Measurements from ENCODE around the gene CD40.

Gene CD40

DNA sequence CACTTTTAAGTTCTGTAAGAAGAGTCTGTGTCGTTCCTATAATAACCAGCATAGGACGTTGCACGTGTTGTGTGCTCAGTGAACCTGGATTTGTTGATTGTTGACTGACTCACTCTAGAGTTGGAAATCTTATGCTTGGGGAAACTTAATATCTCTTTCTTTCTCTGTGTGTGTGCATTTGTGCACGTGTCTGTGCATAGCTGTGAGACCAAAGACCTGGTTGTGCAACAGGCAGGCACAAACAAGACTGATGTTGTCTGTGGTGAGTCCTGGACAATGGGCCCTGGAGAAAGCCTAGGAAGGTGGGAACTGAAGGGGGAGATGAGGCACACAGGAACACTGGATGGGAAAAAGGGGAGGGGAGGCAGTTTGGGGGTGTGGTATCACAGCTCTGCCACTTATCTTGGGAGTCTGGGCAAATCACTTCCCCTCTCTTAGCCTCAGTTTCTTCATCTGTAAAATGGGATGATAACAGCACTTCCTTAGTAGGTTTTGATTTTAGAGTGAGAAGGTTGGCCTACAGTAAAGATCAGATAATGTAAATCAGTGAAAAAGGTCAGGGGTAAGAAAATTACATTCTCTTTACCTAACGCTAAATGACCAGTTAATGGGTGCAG is 8.4 kb downstream of the CD40 start:
- H3K4me3 Mint-ChIP-seq, result no peak overlapping the region
- peaks cover 18% of the 10 kb centered on the region for H3K27me3 Mint-ChIP-seq
- H3K27ac Mint-ChIP-seq, result peak overlapping the region in 1 of 2 donors; percentile 19
- no peak for DNase-seq
- no peak for ATAC-seq
- no peaks in the 10 kb centered on the region for H3K4me1 Mint-ChIP-seq
- no peaks in the 10 kb centered on the region for H3K9me3 Mint-ChIP-seq

DNA sequence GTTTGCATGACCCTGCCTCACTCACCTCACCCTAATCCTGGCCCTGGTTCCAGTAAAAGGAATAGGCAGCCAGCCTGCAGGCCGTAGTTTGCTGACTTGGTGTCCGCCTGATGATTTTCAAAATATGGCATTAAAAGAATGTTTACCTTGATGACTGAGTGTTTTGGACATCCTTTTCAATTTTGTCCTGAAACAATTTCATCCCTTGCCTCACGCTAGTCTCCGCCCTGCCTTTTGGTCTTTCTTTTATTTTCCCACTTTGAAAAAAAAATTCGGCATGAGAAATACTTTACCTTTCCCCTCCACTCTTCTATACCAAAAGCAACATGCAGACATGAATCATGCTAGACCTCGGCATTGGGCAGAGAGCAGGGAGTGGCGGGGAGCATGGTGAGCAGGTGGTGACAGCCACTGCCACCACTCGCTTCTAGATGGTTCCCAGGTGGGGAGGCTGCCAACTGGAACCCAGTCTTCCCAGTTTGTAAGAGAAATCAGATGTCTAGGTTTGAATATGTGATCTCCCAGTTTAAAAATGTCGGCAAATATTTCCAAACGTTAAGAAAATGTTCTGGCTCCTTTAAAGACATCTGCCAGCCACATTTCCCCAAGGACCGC is 9.4 kb downstream of the CD40 start:
- Mint-ChIP-seq H3K4me1 (peaks cover 1% of the 10 kb centered on the region), H3K27ac (no peak overlapping the region), H3K4me3 (no peak overlapping the region), H3K9me3 (no peaks in the 10 kb centered on the region), H3K27me3 (peaks cover 28% of the 10 kb centered on the region)
- DNase-seq (no peak), ATAC-seq (no peak)

DNA sequence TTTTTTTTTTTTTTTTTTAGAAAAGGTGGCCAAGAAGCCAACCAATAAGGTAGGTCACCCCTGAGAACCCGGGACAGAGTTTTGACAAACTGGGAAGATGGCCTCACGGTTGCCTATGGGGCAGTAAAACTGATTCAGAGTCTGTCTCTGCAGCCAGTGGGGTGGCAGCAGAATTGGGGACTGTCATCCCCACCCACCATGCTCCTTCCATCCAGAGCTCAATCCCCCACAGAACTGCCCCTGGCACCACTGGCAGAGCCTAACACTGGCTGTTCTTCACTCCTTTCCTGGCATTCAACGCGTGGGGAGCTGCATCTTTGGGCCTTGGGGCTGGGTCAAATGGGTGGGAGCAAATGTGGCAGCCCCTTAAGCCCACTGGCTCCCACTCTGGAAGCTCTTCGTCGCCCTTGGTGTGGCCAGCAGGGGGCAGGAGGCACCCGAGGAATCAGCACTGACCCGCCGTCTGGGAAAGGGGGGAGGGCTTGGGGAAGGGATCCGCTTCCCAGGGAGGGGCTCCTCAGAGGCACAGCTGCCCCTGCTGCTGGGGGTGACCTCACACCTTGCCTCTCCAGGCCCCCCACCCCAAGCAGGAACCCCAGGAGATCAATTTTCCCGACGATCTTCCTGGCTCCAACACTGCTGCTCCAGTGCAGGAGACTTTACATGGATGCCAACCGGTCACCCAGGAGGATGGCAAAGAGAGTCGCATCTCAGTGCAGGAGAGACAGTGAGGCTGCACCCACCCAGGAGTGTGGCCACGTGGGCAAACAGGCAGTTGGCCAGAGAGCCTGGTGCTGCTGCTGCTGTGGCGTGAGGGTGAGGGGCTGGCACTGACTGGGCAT is 10.4 kb downstream of the CD40 start:
- ATAC-seq (no peak), DNase-seq (no peak)
- Mint-ChIP-seq H3K27me3 (peaks cover 37% of the 10 kb centered on the region), H3K4me3 (no peak overlapping the region), H3K9me3 (no peaks in the 10 kb centered on the region), H3K27ac (no peak overlapping the region), H3K4me1 (peaks cover 7% of the 10 kb centered on the region)

DNA sequence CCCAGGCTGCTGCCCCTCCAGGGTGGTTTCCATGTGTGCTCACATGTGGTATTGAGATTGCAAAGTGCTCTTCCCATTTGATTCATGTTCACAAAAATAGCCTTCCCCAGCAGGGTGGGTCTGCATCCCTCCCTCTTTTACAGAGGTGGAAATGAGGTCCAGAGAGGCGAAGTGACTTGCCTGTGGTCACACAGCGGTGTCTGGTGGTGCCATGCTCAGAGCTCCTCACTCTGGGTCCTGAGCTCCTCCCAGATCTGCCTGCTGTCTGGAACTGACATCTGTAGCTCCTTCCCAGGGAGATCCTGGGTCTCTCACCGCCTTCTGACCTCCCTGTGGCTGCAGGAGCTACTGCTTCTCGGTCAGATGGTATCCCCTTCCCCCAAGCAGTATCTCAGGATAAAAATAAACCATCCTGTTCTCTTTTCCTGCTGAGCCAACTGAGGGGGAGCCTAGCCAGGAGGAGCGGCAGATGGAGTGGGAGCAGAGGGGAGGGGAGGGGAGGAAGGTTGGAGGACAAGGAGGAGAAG is 11.9 kb downstream of the CD40 start:
- no peaks in the 10 kb centered on the region for H3K9me3 Mint-ChIP-seq
- H3K27me3 Mint-ChIP-seq, result peaks cover 48% of the 10 kb centered on the region
- H3K27ac Mint-ChIP-seq, result peak overlapping the region in 1 of 2 donors; percentile 88

GRCh38 chr20:46130534-46130933 is 12.4 kb downstream of the CD40 start:
- Mint-ChIP-seq H3K9me3 (no peaks in the 10 kb centered on the region), H3K27me3 (peaks cover 51% of the 10 kb centered on the region), H3K4me3 (no peak overlapping the region), H3K4me1 (peaks cover 7% of the 10 kb centered on the region), H3K27ac (no peak overlapping the region)
- DNase-seq, result no peak
- no peak for ATAC-seq

More for the DNA sequence above, 11.9 kb downstream of the CD40 start:
- DNase-seq (no peak), ATAC-seq (no peak)
- no peak overlapping the region for H3K4me3 Mint-ChIP-seq
- H3K4me1 Mint-ChIP-seq, result peaks cover 7% of the 10 kb centered on the region

GRCh38 chr20:46131396-46131795 is 13.3 kb downstream of the CD40 start:
- H3K4me3 Mint-ChIP-seq, result no peak overlapping the region
- no peak for ATAC-seq
- peaks cover 57% of the 10 kb centered on the region for H3K27me3 Mint-ChIP-seq
- H3K27ac Mint-ChIP-seq, result no peak overlapping the region
- H3K9me3 Mint-ChIP-seq, result no peaks in the 10 kb centered on the region
- DNase-seq, result no peak
- peaks cover 7% of the 10 kb centered on the region for H3K4me1 Mint-ChIP-seq

DNA sequence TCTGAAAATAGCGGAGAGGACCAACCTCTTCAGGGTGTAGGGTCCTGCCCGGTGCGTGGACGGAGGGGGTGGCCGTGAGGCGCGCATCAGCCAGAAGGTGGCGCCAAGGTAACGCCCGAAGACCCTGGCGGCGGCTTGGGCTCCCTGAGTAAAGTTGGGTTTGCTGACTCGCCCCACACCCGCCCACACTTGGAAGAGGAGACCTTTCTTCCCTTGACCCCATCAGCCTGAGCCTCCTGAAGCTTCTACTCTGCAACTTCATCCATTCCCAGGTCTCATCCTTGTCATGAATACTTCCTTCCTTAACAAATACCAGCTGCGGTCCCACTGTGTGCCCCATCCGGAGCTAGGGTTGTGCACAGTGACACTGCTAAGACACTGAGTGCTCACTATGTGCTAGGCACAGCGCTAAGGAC is 14.6 kb downstream of the CD40 start:
- Mint-ChIP-seq H3K9me3 (no peaks in the 10 kb centered on the region), H3K27ac (no peak overlapping the region), H3K27me3 (peaks cover 65% of the 10 kb centered on the region), H3K4me3 (no peak overlapping the region), H3K4me1 (peaks cover 7% of the 10 kb centered on the region)
- DNase-seq (peak; percentile 67 to 68), ATAC-seq (peak; percentile 94)

- DNase-seq (no peak), ATAC-seq (no peak)
- Mint-ChIP-seq H3K27me3 (peaks cover 73% of the 10 kb centered on the region), H3K4me1 (peaks cover 7% of the 10 kb centered on the region), H3K27ac (no peak overlapping the region), H3K9me3 (no peaks in the 10 kb centered on the region), H3K4me3 (no peak overlapping the region)
Observed at GRCh38 chr20:46133886-46134654, 16.0 kb downstream of the CD40 start.

GRCh38 chr20:46134716-46135115 is 16.6 kb downstream of the CD40 start:
- H3K27me3 Mint-ChIP-seq, result peaks cover 79% of the 10 kb centered on the region
- no peak overlapping the region for H3K4me3 Mint-ChIP-seq
- no peak for ATAC-seq
- DNase-seq, result no peak
- peaks cover 7% of the 10 kb centered on the region for H3K4me1 Mint-ChIP-seq
- H3K27ac Mint-ChIP-seq, result no peak overlapping the region
- no peaks in the 10 kb centered on the region for H3K9me3 Mint-ChIP-seq

GRCh38 chr20:46135856-46136633 is 17.9 kb downstream of the CD40 start:
- Mint-ChIP-seq H3K4me1 (peaks cover 7% of the 10 kb centered on the region), H3K27me3 (peaks cover 79% of the 10 kb centered on the region), H3K4me3 (no peak overlapping the region), H3K9me3 (no peaks in the 10 kb centered on the region), H3K27ac (no peak overlapping the region)
- ATAC-seq (no peak), DNase-seq (no peak)

DNA sequence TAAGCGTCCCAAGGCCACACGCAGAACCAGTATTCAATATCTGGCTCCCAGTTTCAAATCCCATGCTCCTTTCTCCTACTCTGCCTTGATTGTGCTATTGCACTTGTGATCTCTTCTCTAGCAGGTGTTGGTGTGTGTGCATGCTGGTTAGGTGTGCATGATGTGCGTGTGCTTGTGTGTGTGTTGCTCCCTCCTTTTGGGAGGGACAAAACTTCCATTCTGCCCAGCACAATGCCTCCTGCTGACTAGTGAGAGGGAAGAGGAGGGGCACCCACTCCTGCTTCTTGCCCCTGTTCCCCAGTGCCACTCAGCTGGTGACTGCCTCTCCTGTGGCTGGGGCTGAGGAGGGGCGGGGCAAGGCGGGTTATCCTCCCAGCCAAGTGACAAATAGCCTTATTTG is 19.7 kb downstream of the CD40 start:
- H3K27me3 Mint-ChIP-seq, result peaks cover 79% of the 10 kb centered on the region
- H3K4me3 Mint-ChIP-seq, result no peak overlapping the region
- H3K9me3 Mint-ChIP-seq, result no peaks in the 10 kb centered on the region
- DNase-seq (no peak), ATAC-seq (no peak)
- H3K4me1 Mint-ChIP-seq, result peaks cover 2% of the 10 kb centered on the region
- no peak overlapping the region for H3K27ac Mint-ChIP-seq

- DNase-seq, result no peak
- H3K9me3 Mint-ChIP-seq, result no peaks in the 10 kb centered on the region
- no peak overlapping the region for H3K4me3 Mint-ChIP-seq
- no peak overlapping the region for H3K27ac Mint-ChIP-seq
- no peaks in the 10 kb centered on the region for H3K4me1 Mint-ChIP-seq
- ATAC-seq, result no peak
- H3K27me3 Mint-ChIP-seq, result peaks cover 80% of the 10 kb centered on the region
Observed at GRCh38 chr20:46139266-46139889, 21.3 kb downstream of the CD40 start.

DNA sequence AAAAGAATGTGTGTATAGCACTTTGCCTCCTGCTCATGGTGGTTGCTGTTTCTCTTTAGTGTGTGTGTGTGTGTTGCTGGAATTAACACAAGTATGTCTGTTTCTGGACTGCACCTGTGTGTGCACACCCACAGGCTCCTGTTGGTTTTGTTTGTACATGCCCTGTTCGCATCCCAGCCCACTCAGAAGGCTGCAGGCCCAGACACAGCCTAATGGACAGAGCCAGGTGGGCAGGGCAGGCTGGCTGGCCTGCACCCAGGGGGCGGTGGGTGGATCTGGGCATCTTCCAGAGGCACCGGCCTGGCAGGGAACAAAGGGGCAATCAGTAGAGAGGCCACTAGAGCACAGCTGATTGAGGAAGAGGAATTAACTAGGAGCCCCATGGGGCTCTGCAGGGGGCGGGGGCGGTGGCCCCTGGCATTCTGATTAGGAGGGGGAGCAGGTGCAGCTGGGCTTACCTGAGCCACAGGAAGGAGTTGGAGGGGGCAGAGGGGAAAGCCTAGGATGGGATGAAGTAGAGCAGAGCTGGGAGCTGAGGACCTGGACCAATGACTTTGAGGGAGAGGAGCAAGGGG is 21.9 kb downstream of the CD40 start:
- Mint-ChIP-seq H3K4me1 (no peaks in the 10 kb centered on the region), H3K27ac (peak overlapping the region in 1 of 2 donors; percentile 38), H3K9me3 (no peaks in the 10 kb centered on the region)

DNA sequence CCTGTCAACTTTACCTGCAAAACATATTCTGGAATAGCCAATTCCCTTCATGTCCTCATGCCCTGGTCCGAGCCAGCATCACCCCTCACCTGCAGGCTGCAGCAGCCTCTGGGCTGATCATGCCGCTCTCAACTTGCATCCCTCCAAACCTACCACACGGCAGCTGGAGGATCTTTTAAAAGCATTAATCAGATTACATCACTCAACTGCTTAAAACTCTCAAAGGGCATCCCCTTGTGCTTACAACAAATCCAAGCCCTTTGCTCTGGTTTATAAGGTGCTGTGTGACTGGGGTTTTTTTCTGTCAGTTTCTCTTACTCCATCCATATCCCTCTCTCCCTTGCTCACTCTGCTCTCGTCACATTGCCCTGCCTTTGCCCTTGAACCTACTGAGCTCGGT is 24.0 kb downstream of the CD40 start:
- no peaks in the 10 kb centered on the region for H3K4me1 Mint-ChIP-seq
- no peak overlapping the region for H3K27ac Mint-ChIP-seq
- H3K27me3 Mint-ChIP-seq, result peaks cover 65% of the 10 kb centered on the region
- no peak overlapping the region for H3K4me3 Mint-ChIP-seq
- H3K9me3 Mint-ChIP-seq, result no peaks in the 10 kb centered on the region
- no peak for ATAC-seq
- DNase-seq, result no peak

More for the DNA sequence above, 21.9 kb downstream of the CD40 start:
- peaks cover 77% of the 10 kb centered on the region for H3K27me3 Mint-ChIP-seq
- no peak overlapping the region for H3K4me3 Mint-ChIP-seq
- DNase-seq, result no peak
- ATAC-seq, result no peak

Measured in stimulated activated naive CD8-positive, alpha-beta T cell treated with anti-CD3 and anti-CD28 coated beads, Interleukin-15, amount 100 ng/mL, for 72 hours (primary cell).